HepG2 (cell line): Measurements from ENCODE around the gene NSMF. TPM values are rescaled to one million over a fixed set of nuclear protein-coding genes. Genes with fewer than 3 reads are reported as not detected.

Source experiments
- AKAP8 ChIP-seq: sonication (generic); formaldehyde crosslinking; IDR thresholded peaks from 2 replicates; pipeline ENCODE4 v1.5.1; 2020; ENCODE audit warnings: mild to moderate bottlenecking, missing genetic modification reagents
- BRCA1 ChIP-seq: sonication (generic); formaldehyde crosslinking; IDR thresholded peaks from 2 replicates; pipeline ENCODE4 v1.4.0; 2020; ENCODE audit warnings: missing genetic modification reagents
- GMEB2 ChIP-seq: IDR thresholded peaks from 2 replicates; pipeline ENCODE4 v1.6.1; 2016; ENCODE audit warnings: missing biosample characterization, missing genetic modification reagents, low read depth
- HBP1 ChIP-seq: IDR thresholded peaks from 2 replicates; pipeline ENCODE4 v1.6.1; 2016; ENCODE audit warnings: low read depth, control low read depth
- HDAC1 ChIP-seq: sonication (generic); formaldehyde crosslinking; IDR thresholded peaks from 2 replicates; pipeline ENCODE4 v1.5.1; 2020; ENCODE audit warnings: mild to moderate bottlenecking, missing genetic modification reagents
- HOXA9 ChIP-seq: sonication (generic); formaldehyde crosslinking; IDR thresholded peaks from 2 replicates; pipeline ENCODE4 v1.8.1; 2022; ENCODE audit warnings: missing genetic modification reagents, mild to moderate bottlenecking, moderate library complexity, borderline replicate concordance
- IRF2 ChIP-seq: IDR thresholded peaks from 2 replicates; pipeline ENCODE4 v1.6.1; 2018; ENCODE audit warnings: missing genetic modification reagents, missing compliant biosample characterization
- KLF16 ChIP-seq, 2 experiments: sonication (generic) in 1 of 2; formaldehyde crosslinking in 1 of 2; IDR thresholded peaks; 2 replicates each; pipeline versions ENCODE4 v1.6.1 to v1.8.0; 2016 to 2023; ENCODE audit warnings: missing genetic modification reagents in 2 of 2, missing compliant biosample characterization in 1 of 2
- PPARG ChIP-seq: conservative IDR thresholded peaks from 2 replicates; pipeline ENCODE4 v1.6.1; 2016; ENCODE audit warnings: missing biosample characterization, missing genetic modification reagents
- SALL2 ChIP-seq: sonication (generic); formaldehyde crosslinking; IDR thresholded peaks from 2 replicates; pipeline ENCODE4 v1.8.1; 2023; ENCODE audit warnings: mild to moderate bottlenecking, missing genetic modification reagents, inconsistent platforms
- SP4 ChIP-seq: sonication (generic); formaldehyde crosslinking; IDR thresholded peaks from 2 replicates; pipeline ENCODE4 v1.8.1; 2023; ENCODE audit warnings: mild to moderate bottlenecking, missing genetic modification reagents
- SYNCRIP ChIP-seq: fragments of 200-400 bp; formaldehyde crosslinking; IDR thresholded peaks from 2 replicates; pipeline ENCODE4 v1.6.1; 2018; ENCODE audit warnings: mild to moderate bottlenecking, low read depth, low read length; ENCODE audit not compliant: insufficient read depth
- WIZ ChIP-seq: sonication (generic); formaldehyde crosslinking; IDR thresholded peaks from 2 replicates; pipeline ENCODE4 v1.5.1; 2020; ENCODE audit warnings: mild to moderate bottlenecking, missing genetic modification reagents
- ZBTB34 ChIP-seq: sonication (generic); formaldehyde crosslinking; IDR thresholded peaks from 2 replicates; pipeline ENCODE4 v1.8.0; 2022; ENCODE audit warnings: mild to moderate bottlenecking, missing genetic modification reagents
- ZC3H13 ChIP-seq: sonication (generic); formaldehyde crosslinking; IDR thresholded peaks from 2 replicates; pipeline ENCODE4 v1.8.1; 2023; ENCODE audit warnings: mild to moderate bottlenecking, missing genetic modification reagents, moderate library complexity
- ZNF354B ChIP-seq: sonication (generic); formaldehyde crosslinking; IDR thresholded peaks from 2 replicates; pipeline ENCODE4 v1.8.0; 2022; ENCODE audit warnings: mild to moderate bottlenecking, missing genetic modification reagents
- ZNF556 ChIP-seq: sonication (generic); formaldehyde crosslinking; IDR thresholded peaks from 2 replicates; pipeline ENCODE4 v1.4.0; 2020; ENCODE audit warnings: mild to moderate bottlenecking, missing genetic modification reagents, borderline replicate concordance
- ZNF567 ChIP-seq: sonication (generic); formaldehyde crosslinking; IDR thresholded peaks from 2 replicates; pipeline ENCODE4 v1.8.1; 2023; ENCODE audit warnings: mild to moderate bottlenecking, missing genetic modification reagents, borderline replicate concordance
- ZNF709 ChIP-seq: sonication (generic); formaldehyde crosslinking; IDR thresholded peaks from 2 replicates; pipeline ENCODE4 v1.5.0; 2020; ENCODE audit warnings: mild to moderate bottlenecking, missing genetic modification reagents
- polyA plus RNA-seq, 8 experiments: library from polyadenylated mRNA; depleted of rRNA in 3 of 8; stranded (reverse) in 7 of 8; unstranded in 1 of 8; fragments of >200 nt; fragmentation: Illumina TruSeq in 4 of 8; extraction: Trizol in 4 of 8; gene quantifications; 2 replicates each; pipeline versions ENCODE4 v1.2.1 to v1.2.3, GENCODE V29; 2011 to 2016; ENCODE audit warnings: low read depth in 4 of 8, missing spikeins in 1 of 8, mixed read lengths in 1 of 8; ENCODE audit not compliant: insufficient read depth in 1 of 8
- total RNA-seq, 5 experiments: library from RNA; depleted of rRNA; stranded (reverse); fragments of >200 nt; fragmentation: Illumina TruSeq; extraction: Trizol; gene quantifications; 2 replicates each; pipeline ENCODE4 v1.2.3, GENCODE V29; 2016; ENCODE audit warnings: low read depth in 1 of 5
- TF ChIP-seq, protein P1 (sequence below): sonication (generic); formaldehyde crosslinking; IDR thresholded peaks from 2 replicates; pipeline ENCODE4 v1.4.0; 2020; ENCODE audit warnings: missing genetic modification reagents
- TF ChIP-seq, protein P2 (sequence below): sonication (generic); formaldehyde crosslinking; IDR thresholded peaks from 2 replicates; pipeline ENCODE4 v1.8.0; 2022; ENCODE audit warnings: missing genetic modification reagents, mild to moderate bottlenecking, borderline replicate concordance

Gene NSMF
- total and polyA plus RNA-seq, 2 of the 13 experiments (the other 11 are each of a cell fraction or from before 2014, with no cell fraction given) = 44.3 to 183 TPM

DNA sequence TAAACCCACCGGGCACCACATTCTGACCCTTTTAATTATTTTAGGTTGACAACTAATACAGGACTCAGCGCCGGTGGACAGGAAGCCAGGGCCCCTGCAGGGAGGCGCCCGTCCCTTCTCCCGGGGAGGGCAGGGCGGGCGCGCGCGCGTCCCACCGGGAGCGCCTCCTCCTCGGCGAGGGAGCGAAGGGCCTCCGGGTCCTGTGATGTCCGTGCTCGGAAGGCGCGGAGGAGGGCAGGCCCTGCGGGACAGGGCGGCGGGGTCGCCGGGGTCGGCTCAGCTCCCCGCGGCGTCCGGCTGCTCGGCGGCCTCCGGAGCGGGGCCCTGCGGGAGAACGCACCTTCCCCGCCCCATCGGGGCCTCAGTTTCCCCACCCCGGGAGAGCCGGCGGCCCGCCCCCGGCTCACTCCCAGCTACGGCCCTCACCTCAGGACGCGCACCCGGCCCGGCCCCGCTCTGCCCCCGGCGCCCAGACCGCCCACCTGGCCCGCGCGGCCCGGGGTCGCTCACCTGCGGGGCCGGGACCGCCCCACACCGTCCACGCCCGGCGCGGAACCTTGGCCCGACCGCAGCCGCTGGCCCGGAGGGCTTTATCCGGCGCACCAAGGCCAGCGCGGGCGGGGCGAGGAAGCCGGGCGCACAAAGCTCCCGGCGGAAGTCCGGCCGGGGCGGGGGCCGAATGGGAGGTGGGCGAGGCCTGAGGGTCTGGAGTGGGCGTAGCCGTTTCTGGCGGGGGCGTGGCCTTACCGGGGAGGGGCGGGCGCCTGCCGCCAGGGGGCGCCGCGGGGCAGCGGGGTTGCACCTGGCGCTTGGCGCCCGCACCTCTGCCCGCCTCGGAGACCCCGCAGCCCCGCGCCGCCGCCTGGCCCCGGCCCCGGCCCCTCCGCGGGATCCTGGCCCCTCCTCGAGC is 36.3 kb downstream of the NSMF start, which contains the start of the genes EXD3 and NOXA1 (continued):
- TF ChIP-seq ZBTB34 (CRISPR knock-in tag) (no peak), HOXA9 (no peak), ZNF567 (no peak), SYNCRIP (no peak), ZNF556 (0 out of 2 replicates have a peak, but pooled peaks have one; percentile 36), PPARG (no peak), KLF16 (CRISPR knock-in tag; IDR thresholded peaks at IDR 0.05) (peak in 1 of 2 experiments; percentile 91; a peak in 2 of 4 replicates), SALL2 (CRISPR knock-in tag) (peak; percentile 91), SP4 (CRISPR knock-in tag) (peak; percentile 93), HBP1 (CRISPR knock-in tag) (peak; percentile 71; the same call in 1 of the 2 replicates), AKAP8 (CRISPR knock-in tag) (0 out of 2 replicates have a peak, but pooled peaks have one; percentile 9), ZNF354B (CRISPR knock-in tag) (no peak), BRCA1 (CRISPR knock-in tag) (no peak), ZC3H13 (CRISPR knock-in tag) (peak; percentile 85), GMEB2 (no peak), HDAC1 (CRISPR knock-in tag) (peak; percentile 85), WIZ (CRISPR knock-in tag) (no peak), ZNF709 (CRISPR knock-in tag) (no peak), IRF2 (CRISPR knock-in tag) (peak; percentile 87)
- TF ChIP-seq, protein P1, sequence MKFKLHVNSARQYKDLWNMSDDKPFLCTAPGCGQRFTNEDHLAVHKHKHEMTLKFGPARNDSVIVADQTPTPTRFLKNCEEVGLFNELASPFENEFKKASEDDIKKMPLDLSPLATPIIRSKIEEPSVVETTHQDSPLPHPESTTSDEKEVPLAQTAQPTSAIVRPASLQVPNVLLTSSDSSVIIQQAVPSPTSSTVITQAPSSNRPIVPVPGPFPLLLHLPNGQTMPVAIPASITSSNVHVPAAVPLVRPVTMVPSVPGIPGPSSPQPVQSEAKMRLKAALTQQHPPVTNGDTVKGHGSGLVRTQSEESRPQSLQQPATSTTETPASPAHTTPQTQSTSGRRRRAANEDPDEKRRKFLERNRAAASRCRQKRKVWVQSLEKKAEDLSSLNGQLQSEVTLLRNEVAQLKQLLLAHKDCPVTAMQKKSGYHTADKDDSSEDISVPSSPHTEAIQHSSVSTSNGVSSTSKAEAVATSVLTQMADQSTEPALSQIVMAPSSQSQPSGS (CRISPR knock-in tag) = peak; percentile 77; the same call in 1 of the 2 replicates
- TF ChIP-seq, protein P2, sequence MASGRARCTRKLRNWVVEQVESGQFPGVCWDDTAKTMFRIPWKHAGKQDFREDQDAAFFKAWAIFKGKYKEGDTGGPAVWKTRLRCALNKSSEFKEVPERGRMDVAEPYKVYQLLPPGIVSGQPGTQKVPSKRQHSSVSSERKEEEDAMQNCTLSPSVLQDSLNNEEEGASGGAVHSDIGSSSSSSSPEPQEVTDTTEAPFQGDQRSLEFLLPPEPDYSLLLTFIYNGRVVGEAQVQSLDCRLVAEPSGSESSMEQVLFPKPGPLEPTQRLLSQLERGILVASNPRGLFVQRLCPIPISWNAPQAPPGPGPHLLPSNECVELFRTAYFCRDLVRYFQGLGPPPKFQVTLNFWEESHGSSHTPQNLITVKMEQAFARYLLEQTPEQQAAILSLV (CRISPR knock-in tag) = no peak; the same call in 1 of the 2 replicates
